ENCODE data around the gene CFAP46.
"Not testable (repeated sequence)": the region's sequence is repeated elsewhere in the genome, so short reads cannot be mapped to it uniquely, and the experiment has no call there.

The CFAP46 gene

DNA sequence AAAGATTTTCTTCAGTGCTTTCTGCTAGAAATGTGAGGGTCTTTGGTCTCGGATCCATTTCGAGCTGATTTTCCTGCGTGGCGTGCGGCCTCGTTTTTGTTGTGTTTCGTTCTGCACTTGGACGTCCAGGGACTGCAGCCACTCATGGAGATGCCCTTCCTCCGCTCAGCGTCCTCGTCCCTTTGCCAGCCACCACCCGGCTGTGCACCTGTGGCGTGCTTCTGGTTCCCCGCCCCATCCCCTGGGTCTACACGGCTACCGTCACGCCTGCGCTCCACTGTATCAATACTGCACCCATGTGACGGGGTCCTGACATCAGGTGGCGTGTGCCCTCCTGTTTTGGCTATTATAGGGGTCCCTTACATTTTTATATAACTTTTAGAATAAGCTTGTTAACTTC is 113.7 kb downstream of the CFAP46 start:
- no peaks in the 10 kb centered on the region for H3K4me1 ChIP-seq (ENCODE audit: control insufficient read depth in 5 of 5, insufficient read depth in 5 of 5, low read length in 5 of 5)
- H3K36me3 ChIP-seq (ENCODE audit: control insufficient read depth in 5 of 5, insufficient read depth in 5 of 5, low read length in 5 of 5) = no peaks in the 10 kb centered on the region
- no peak overlapping the region for H3K9ac ChIP-seq (ENCODE audit: low read length in 5 of 5)
- no peak overlapping the region for H3K27ac ChIP-seq (ENCODE audit: low read depth, low read length)
- H3K9me3 ChIP-seq (ENCODE audit: control insufficient read depth in 5 of 5, low read length in 5 of 5) = no peaks in the 10 kb centered on the region
- no peak overlapping the region for H3K4me3 ChIP-seq (ENCODE audit: low read depth in 1 of 5, low read length in 5 of 5)
- peaks cover 6 to 21% (median 11%) of the 10 kb centered on the region in 5 donors for H3K27me3 ChIP-seq (ENCODE audit: control insufficient read depth in 5 of 5, insufficient read depth in 4 of 5, low read length in 5 of 5)

DNA sequence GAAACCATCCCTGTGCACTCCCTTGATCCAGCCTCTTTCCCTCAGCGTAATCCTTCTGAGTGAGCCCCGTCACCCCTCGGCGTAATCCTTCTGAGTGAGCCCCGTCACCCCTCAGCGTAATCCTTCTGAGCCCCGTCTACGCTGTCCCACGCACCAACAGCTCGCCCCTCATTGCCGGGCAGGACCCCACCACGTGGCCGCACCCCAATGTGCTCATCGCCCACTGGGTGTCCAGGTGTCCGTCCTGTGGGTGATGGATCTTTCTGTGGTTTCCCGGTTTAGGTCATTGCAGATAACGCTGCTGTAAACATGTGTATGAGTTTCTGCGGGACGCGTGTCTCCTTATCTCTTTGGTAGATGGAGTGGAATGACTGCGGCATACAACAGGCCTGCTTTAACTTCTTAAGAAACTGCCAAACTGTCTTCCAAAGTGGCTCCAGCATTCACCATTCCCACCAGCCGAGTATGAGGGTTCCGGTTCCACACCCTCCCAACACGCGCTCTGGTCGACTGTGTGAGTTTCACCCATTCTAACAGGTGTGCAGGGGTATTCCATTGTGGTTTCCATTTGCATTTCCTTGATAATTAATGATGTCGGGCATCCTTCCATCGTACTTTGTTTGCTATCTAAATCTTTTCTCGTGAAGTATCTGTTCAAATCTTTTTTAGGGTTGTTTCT is 114.4 kb downstream of the CFAP46 start:
- H3K36me3 ChIP-seq (ENCODE audit: control insufficient read depth in 5 of 5, insufficient read depth in 5 of 5, low read length in 5 of 5) = no peaks in the 10 kb centered on the region
- H3K9me3 ChIP-seq (ENCODE audit: control insufficient read depth in 5 of 5, low read length in 5 of 5) = no peaks in the 10 kb centered on the region
- no peaks in the 10 kb centered on the region for H3K4me1 ChIP-seq (ENCODE audit: control insufficient read depth in 5 of 5, insufficient read depth in 5 of 5, low read length in 5 of 5)

DNA sequence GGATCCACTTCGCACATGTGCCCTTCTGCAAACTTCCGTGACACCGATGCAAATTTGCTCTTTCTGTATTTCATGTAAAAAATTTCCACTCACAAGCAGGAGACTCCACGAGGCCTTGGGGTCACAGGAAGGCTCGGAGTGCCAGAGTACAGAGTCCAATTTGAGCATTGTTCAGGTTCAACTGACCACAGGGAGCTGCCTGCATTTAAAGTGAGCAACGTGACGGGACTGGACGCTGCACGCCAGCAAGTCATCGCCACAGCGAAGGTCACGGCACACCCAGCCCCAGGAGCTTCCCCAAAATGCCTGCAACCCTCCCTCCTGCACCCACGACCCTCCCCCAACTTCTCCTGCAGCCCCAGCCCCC is 115.0 kb downstream of the CFAP46 start:
- no peak overlapping the region for H3K9ac ChIP-seq (ENCODE audit: low read length in 5 of 5)
- no peaks in the 10 kb centered on the region for H3K4me1 ChIP-seq (ENCODE audit: control insufficient read depth in 5 of 5, insufficient read depth in 5 of 5, low read length in 5 of 5)
- no peak overlapping the region for H3K4me3 ChIP-seq (ENCODE audit: low read depth in 1 of 5, low read length in 5 of 5)
- H3K27ac ChIP-seq (ENCODE audit: low read depth, low read length) = no peak overlapping the region
- no peaks in the 10 kb centered on the region for H3K9me3 ChIP-seq (ENCODE audit: control insufficient read depth in 5 of 5, low read length in 5 of 5)
- H3K27me3 ChIP-seq (ENCODE audit: control insufficient read depth in 5 of 5, insufficient read depth in 4 of 5, low read length in 5 of 5) = peaks cover 2 to 12% (median 3%) of the 10 kb centered on the region in 5 donors
- H3K36me3 ChIP-seq (ENCODE audit: control insufficient read depth in 5 of 5, insufficient read depth in 5 of 5, low read length in 5 of 5) = no peaks in the 10 kb centered on the region

More for the DNA sequence above, 114.4 kb downstream of the CFAP46 start:
- Histone ChIP-seq H3K27ac (ENCODE audit: low read depth, low read length) (no peak overlapping the region), H3K4me3 (ENCODE audit: low read depth in 1 of 5, low read length in 5 of 5) (no peak overlapping the region), H3K27me3 (ENCODE audit: control insufficient read depth in 5 of 5, insufficient read depth in 4 of 5, low read length in 5 of 5) (peaks cover 3 to 14% (median 5%) of the 10 kb centered on the region in 5 donors), H3K9ac (ENCODE audit: low read length in 5 of 5) (no peak overlapping the region)

DNA sequence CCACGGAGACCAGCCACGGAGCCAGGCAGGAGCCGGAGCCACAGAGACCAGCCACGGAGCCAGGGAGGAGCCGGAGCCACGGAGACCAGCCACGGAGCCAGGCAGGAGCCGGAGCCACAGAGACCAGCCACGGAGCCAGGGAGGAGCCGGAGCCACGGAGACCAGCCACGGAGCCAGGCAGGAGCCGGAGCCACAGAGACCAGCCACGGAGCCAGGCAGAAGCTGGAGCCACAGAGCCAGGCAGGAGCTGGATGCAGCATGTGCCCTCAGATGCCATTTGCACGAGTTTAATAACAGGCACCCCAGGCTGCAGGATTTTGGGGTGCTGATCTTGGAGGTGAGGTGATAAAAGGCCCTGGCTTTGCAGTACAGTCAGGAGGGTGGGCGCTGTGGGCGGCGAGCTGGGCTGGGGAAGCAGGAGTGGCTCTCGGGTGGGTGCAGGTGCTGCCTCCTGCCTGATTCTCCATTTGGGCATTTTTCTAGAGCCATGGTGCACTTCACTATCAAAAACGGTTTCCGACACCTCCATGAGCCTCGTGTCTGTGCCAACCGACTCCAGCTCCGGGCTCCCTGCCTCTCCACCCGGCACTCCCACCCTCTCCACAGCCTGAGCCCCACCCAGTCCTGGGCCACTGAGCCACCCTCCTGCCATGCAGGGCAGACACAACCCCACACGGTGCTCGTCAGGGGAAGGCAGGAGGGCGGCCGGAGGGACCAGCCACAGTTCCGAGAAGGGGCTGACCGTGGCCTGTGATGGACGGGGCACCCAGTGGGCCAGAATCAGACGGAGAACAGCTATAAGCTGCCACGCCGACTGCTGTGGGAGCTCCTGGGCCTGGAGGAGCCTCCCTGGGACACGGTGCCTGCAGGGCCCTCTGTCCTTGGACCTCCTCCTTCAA is 115.6 kb downstream of the CFAP46 start:
- H3K9ac ChIP-seq (ENCODE audit: low read length in 5 of 5) = no peak overlapping the region
- H3K36me3 ChIP-seq (ENCODE audit: control insufficient read depth in 5 of 5, insufficient read depth in 5 of 5, low read length in 5 of 5) = no peaks in the 10 kb centered on the region
- H3K27ac ChIP-seq (ENCODE audit: low read depth, low read length) = no peak overlapping the region
- no peak overlapping the region for H3K4me3 ChIP-seq (ENCODE audit: low read depth in 1 of 5, low read length in 5 of 5)
- H3K4me1 ChIP-seq (ENCODE audit: control insufficient read depth in 5 of 5, insufficient read depth in 5 of 5, low read length in 5 of 5) = no peaks in the 10 kb centered on the region
- peaks cover 0 to 8% (median 3%) of the 10 kb centered on the region in 5 donors for H3K27me3 ChIP-seq (ENCODE audit: control insufficient read depth in 5 of 5, insufficient read depth in 4 of 5, low read length in 5 of 5)
- no peaks in the 10 kb centered on the region for H3K9me3 ChIP-seq (ENCODE audit: control insufficient read depth in 5 of 5, low read length in 5 of 5)

DNA sequence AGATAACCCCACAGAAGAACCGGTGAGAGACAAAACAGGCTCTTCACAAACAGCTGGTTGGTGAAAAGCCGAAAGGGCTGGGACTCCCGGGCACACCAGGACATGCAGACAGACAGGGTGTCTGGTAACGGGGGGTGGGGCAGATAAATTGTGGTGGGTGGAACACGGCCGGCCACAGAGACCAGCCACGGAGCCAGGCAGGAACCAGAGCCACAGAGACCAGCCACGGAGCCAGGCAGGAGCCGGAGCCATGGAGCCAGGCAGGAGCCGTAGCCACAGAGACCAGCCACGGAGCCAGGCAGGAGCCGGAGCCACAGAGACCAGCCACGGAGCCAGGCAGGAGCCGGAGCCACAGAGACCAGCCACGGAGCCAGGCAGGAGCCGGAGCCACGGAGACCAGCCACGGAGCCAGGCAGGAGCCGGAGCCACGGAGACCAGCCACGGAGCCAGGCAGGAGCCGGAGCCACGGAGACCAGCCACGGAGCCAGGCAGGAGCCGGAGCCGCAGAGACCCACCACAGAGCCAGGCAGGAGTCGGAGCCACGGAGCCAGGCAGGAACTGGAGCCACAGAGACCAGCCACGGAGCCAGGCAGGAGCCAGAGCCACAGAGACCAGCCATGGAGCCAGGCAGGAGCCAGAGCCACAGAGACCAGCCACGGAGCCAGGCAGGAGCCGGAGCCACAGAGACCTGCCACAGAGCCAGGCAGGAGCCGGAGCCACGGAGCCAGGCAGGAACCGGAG is 116.4 kb downstream of the CFAP46 start:
- not testable (repeated sequence) for H3K27ac ChIP-seq (ENCODE audit: low read depth, low read length); H3K27me3 ChIP-seq (ENCODE audit: control insufficient read depth in 5 of 5, insufficient read depth in 4 of 5, low read length in 5 of 5); H3K36me3 ChIP-seq (ENCODE audit: control insufficient read depth in 5 of 5, insufficient read depth in 5 of 5, low read length in 5 of 5); H3K4me3 ChIP-seq (ENCODE audit: low read depth in 1 of 5, low read length in 5 of 5); H3K4me1 ChIP-seq (ENCODE audit: control insufficient read depth in 5 of 5, insufficient read depth in 5 of 5, low read length in 5 of 5); H3K9me3 ChIP-seq (ENCODE audit: control insufficient read depth in 5 of 5, low read length in 5 of 5); H3K9ac ChIP-seq (ENCODE audit: low read length in 5 of 5)

DNA sequence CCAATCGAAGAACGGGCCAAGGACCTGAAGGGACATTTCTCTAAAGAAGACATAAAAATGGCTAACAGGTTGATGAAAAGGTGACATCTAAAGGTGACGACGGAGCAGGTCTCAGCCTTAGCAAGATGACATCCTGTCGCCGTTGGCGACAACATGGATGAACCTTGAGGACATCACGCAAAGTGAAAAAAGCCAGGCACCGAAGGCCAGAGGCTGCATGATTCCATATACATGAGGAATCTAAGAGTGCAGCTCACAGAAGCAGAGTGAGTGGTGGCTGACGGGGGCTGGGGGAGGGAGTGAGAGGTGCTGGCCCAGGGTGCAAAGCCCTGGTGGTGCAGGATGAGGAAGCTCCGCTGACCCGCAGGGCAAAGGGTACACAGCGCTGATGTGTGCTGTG is 122.3 kb downstream of the CFAP46 start:
- H3K4me1 ChIP-seq (ENCODE audit: control insufficient read depth in 5 of 5, insufficient read depth in 5 of 5, low read length in 5 of 5) = no peaks in the 10 kb centered on the region
- H3K36me3 ChIP-seq (ENCODE audit: control insufficient read depth in 5 of 5, insufficient read depth in 5 of 5, low read length in 5 of 5) = no peaks in the 10 kb centered on the region
- H3K4me3 ChIP-seq (ENCODE audit: low read depth in 1 of 5, low read length in 5 of 5) = no peak overlapping the region
- H3K9me3 ChIP-seq (ENCODE audit: control insufficient read depth in 5 of 5, low read length in 5 of 5) = peaks cover 0 to 9% (median 3%) of the 10 kb centered on the region in 5 donors
- H3K27ac ChIP-seq (ENCODE audit: low read depth, low read length) = no peak overlapping the region
- H3K9ac ChIP-seq (ENCODE audit: low read length in 5 of 5) = no peak overlapping the region
- H3K27me3 ChIP-seq (ENCODE audit: control insufficient read depth in 5 of 5, insufficient read depth in 4 of 5, low read length in 5 of 5) = peaks cover 0 to 13% (median 11%) of the 10 kb centered on the region in 5 donors

DNA sequence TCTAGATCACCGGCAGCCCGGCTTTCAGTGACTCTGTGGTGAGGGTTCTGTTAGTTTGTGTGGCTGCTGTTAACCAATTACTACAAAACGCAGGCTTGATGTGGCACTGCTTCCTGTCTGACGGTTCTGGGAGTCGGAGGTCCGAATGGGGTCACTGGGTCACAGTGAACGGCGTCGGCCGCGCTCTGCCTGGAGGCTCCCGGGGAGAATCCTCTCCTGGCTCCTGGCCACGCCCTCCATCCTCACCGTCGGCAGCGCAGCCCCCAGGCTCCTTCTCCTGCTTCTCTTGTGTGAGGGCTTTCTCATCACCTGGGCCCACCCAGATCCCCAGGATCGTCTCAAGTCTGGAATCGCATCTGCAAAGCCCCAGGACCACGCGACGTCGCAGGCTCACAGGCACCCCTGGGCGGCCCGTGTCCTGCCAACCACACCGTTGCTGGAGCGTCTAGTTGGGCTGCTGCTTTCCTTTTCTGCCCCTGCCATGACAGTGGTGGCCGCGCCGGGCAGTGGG is 124.6 kb downstream of the CFAP46 start:
- H3K4me3 ChIP-seq (ENCODE audit: low read depth in 1 of 5, low read length in 5 of 5) = no peak overlapping the region
- H3K4me1 ChIP-seq (ENCODE audit: control insufficient read depth in 5 of 5, insufficient read depth in 5 of 5, low read length in 5 of 5) = no peaks in the 10 kb centered on the region
- H3K9ac ChIP-seq (ENCODE audit: low read length in 5 of 5) = no peak overlapping the region
- H3K36me3 ChIP-seq (ENCODE audit: control insufficient read depth in 5 of 5, insufficient read depth in 5 of 5, low read length in 5 of 5) = no peaks in the 10 kb centered on the region
- no peak overlapping the region for H3K27ac ChIP-seq (ENCODE audit: low read depth, low read length)
- H3K9me3 ChIP-seq (ENCODE audit: control insufficient read depth in 5 of 5, low read length in 5 of 5) = peaks cover 0 to 9% (median 3%) of the 10 kb centered on the region in 5 donors
- H3K27me3 ChIP-seq (ENCODE audit: control insufficient read depth in 5 of 5, insufficient read depth in 4 of 5, low read length in 5 of 5) = peaks cover 0 to 24% (median 14%) of the 10 kb centered on the region in 5 donors

DNA sequence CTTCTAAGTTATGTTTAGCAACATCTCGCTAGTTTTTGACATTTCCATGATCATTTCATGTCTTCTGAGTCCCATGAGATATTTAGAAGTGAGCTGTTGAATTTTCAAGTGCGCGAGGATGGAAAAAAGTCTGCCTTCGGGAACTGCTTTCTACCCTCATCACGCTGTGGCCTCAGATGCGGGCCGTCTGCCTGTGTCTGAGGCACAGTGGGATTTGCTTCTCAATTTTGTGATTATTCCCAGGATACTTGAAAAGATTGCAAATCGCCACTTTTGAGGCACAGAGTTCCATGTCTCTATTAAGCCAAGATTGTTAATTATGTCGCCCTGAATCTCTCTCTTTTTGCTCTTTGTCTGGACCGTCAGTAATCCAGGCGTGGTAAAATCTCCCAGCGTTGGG is 125.7 kb downstream of the CFAP46 start:
- H3K27me3 ChIP-seq (ENCODE audit: control insufficient read depth in 5 of 5, insufficient read depth in 4 of 5, low read length in 5 of 5) = peaks cover 0 to 27% (median 19%) of the 10 kb centered on the region in 5 donors
- H3K9ac ChIP-seq (ENCODE audit: low read length in 5 of 5) = no peak overlapping the region
- no peak overlapping the region for H3K27ac ChIP-seq (ENCODE audit: low read depth, low read length)
- no peak overlapping the region for H3K4me3 ChIP-seq (ENCODE audit: low read depth in 1 of 5, low read length in 5 of 5)
- no peaks in the 10 kb centered on the region for H3K36me3 ChIP-seq (ENCODE audit: control insufficient read depth in 5 of 5, insufficient read depth in 5 of 5, low read length in 5 of 5)
- H3K4me1 ChIP-seq (ENCODE audit: control insufficient read depth in 5 of 5, insufficient read depth in 5 of 5, low read length in 5 of 5) = no peaks in the 10 kb centered on the region
- H3K9me3 ChIP-seq (ENCODE audit: control insufficient read depth in 5 of 5, low read length in 5 of 5) = peaks cover 0 to 9% (median 3%) of the 10 kb centered on the region in 5 donors

DNA sequence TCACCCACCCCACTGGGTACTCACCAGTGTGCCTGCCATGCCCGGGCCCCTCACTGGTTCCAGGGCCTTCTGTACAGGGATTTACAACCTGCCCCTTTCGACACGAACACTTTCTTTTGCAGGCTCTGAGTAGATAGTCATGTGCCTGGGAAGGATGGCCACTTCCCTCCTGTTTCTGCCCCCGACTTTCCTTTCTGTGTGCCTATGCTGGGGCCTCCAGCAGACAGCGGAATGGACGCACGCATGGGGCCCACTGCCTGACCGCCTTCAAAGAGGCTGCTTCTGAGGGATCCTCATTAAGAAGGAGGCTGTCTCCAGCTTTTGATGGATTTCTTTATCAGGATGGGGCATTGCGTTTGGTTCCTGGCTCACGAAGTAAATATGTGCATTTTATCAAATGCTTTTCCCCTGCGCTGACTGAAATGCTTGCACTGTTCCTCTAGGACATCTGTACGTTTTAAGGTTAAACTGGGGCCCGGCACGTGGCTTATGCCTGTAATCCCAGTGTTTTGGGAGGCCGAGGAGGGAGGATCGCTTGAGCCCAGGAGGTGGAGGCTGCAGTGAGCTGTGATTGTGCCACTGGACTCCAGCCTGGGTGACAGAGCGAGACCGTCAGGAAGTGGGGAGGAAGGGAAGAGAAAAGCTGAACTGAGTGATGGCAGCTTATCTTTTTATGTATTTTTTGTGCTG is 127.1 kb downstream of the CFAP46 start:
- no peaks in the 10 kb centered on the region for H3K36me3 ChIP-seq (ENCODE audit: control insufficient read depth in 5 of 5, insufficient read depth in 5 of 5, low read length in 5 of 5)
- H3K9ac ChIP-seq (ENCODE audit: low read length in 5 of 5) = no peak overlapping the region
- H3K9me3 ChIP-seq (ENCODE audit: control insufficient read depth in 5 of 5, low read length in 5 of 5) = peaks cover 0 to 9% (median 3%) of the 10 kb centered on the region in 5 donors
- H3K27me3 ChIP-seq (ENCODE audit: control insufficient read depth in 5 of 5, insufficient read depth in 4 of 5, low read length in 5 of 5) = peaks cover 0 to 36% (median 33%) of the 10 kb centered on the region in 5 donors
- H3K4me1 ChIP-seq (ENCODE audit: control insufficient read depth in 5 of 5, insufficient read depth in 5 of 5, low read length in 5 of 5) = no peaks in the 10 kb centered on the region
- no peak overlapping the region for H3K4me3 ChIP-seq (ENCODE audit: low read depth in 1 of 5, low read length in 5 of 5)
- no peak overlapping the region for H3K27ac ChIP-seq (ENCODE audit: low read depth, low read length)

Measured in subcutaneous abdominal adipose tissue (tissue), 5 donors.